GM19438 (cell line): ENCODE results near the gene TNKS2.
"Not testable (repeated sequence)": the region's sequence is repeated elsewhere in the genome, so short reads cannot be mapped to it uniquely, and the experiment has no call there.

Source experiments
- ATAC-seq: cut with Tn5 transposase; IDR thresholded peaks from one replicate; pipeline ENCODE4 v1.9.1; 2021; ENCODE audit warnings: low read depth; ENCODE audit not compliant: unreplicated experiment

TNKS2 gene

GRCh38 chr10:91788527-91788926, 9.7 kb upstream of the TNKS2 start:
- ATAC-seq, result no peak

GRCh38 chr10:91796331-91797047, 1.7 kb upstream of the TNKS2 start:
- ATAC-seq, result peak; percentile 43

DNA sequence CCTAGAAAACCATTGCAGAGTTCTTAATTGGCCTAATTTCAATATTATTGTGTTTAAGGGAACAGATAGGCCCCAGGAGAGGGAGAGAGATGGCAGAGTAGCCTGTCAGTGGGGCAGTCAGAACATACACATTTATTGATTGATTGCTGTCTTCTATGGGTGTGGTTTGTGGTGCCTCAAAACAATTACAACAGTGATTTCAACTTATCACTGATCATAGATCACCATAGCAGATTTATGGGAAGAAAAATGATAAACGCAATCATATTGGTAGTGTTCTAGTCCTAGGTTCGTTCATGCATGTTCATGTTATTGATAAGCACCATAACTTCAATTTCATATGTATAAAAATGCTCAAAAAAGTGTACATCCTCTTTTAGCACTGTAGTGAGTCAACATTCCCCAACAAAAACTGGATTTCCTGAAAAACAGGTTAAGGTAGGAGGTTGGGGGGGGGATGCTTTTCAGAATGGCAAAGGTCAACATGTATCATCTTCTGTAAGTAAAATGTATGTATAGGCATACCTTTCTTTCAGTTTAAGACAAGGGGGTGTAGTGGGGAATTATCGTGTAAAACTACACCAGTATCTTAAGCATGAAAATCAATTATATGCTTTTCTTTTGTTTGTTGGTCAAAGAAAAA, 1.1 kb upstream of the TNKS2 start:
- no peak for ATAC-seq

DNA sequence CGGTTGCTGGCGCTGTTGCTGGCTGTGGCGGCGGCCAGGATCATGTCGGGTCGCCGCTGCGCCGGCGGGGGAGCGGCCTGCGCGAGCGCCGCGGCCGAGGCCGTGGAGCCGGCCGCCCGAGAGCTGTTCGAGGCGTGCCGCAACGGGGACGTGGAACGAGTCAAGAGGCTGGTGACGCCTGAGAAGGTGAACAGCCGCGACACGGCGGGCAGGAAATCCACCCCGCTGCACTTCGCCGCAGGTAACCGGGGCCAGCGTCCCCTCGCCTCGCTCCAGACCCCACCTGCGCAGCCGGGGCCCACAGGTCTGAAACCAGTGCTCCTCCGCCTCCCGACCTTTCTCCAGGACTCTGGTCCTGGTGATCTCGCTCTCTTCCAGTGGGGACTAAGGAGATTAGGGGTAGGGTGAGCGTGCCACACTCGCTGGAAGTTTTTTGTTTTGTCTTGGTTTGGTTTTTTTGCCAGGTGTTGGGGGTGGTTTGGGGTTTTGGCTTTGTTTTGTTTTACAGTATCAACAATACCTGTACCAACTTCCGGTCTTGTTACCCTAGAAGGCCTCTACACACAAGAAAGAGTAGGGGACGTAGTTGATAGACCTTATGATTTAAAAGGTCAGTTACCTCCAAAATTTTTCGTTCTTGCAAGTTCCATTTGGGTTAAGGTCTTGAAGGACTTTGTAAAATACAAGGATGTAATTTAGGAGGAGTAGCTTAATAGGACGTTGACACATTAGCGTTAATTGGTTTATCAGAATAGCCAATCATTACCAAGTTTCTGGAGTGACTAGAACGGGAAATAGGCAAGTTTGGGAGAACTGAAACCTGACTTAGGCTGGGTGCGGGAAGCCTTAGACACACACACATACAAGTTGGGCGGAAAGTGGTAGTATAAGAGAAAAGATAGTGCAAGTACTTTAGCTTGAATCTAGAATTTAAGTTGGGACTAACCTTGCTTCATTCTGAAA, 704 bp downstream of the TNKS2 start:
- ATAC-seq, result peak; percentile 43

DNA sequence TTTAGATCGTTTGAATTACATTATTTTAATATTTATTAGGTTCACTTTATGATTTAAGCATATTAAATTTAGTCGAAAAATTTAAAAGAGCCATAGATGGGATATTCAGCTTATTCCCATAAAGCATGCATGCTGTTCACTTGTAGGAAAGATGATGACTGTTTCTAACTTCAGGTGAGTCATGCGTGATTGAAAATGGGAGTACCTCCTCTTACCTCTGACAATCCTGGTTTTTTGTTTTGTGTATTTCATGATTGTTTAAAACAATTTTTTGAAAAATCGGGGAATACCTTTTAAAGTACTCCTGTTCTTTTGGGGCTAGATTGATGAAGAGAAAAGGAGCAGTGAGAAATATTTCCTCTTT, 1.4 kb downstream of the TNKS2 start:
- ATAC-seq, result no peak

DNA sequence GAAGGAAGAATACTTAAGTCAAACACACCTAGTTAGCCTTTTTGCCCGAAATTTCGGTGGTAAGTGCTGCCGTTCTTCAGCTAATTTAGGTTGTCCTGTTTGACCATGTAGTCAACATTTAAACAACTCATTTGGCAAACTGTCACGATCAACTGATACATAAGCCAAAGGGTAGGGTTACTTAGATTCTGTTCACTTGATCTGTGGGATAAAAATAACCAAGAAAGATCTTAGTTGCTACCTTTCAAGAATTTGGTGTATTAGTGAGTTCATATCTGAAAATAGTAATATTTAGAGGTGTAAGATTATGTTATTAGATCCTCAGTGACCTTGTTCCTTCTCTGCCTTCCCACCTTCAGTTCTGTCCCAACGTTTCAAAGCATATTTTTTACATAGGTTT, 2.0 kb downstream of the TNKS2 start:
- no peak for ATAC-seq

GRCh38 chr10:91800756-91801155, 2.5 kb downstream of the TNKS2 start:
- ATAC-seq, result no peak

GRCh38 chr10:91803386-91804125, 5.3 kb downstream of the TNKS2 start:
- no peak for ATAC-seq

GRCh38 chr10:91804126-91804510, 5.9 kb downstream of the TNKS2 start:
- ATAC-seq, result no peak

- no peak for ATAC-seq
These were observed 7.0 kb downstream of the TNKS2 start for GRCh38 chr10:91805110-91805838.

DNA sequence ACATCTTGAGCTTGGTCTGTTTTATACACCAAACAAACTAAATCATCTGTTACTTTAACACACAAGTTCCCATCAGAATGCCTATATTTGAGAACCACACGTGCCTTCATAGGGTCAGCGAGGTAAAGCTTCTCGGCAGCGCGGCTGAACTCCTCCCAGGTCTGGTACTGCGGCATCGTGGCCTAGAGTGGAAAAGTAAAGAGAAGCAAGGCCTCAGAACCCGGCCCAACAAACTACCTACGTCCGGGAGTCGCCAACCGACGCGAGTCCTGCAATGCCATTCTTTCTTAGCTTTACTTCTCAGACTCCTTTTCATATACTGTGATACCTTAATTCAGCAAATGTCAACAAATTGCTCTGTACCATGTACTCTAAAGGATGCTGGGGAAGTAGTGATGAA, 9.0 kb downstream of the TNKS2 start:
- ATAC-seq, result not testable (repeated sequence)

DNA sequence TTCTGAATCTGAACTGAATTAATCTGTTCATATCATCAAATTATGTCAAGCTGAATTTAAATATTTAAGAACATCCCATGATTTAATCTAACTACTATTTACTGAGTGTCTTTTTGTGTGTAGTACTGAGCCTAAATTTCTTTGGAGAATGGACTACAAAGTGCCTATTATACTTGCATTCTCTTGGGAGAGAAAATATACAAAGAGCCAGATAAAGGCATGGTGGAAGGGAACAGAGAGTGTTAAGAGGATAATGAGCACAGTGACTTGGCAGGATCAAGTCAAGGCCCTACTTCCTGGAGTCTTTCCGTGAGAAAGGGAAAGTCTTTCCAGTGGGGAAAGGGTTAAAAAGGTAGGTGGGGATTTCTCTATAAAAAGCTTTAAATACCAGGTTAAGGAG, 15.0 kb downstream of the TNKS2 start:
- no peak for ATAC-seq

DNA sequence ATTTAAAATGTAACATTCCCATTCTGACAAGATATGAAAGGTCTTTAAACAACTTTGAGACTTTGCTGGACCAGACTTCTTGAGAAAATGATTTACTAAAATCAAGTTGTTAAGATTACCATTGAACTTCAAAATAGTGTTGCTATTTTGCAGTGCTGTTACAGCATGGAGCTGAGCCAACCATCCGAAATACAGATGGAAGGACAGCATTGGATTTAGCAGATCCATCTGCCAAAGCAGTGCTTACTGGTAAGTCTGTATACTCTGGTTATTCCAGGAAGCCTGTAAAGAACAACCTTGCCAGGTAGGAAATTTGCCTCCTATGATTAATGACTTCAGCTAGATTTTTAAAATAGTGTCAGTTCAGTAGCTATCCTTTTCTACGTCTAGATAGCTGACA, 18.8 kb downstream of the TNKS2 start:
- no peak for ATAC-seq

GRCh38 chr10:91820144-91820543, 21.9 kb downstream of the TNKS2 start:
- ATAC-seq, result no peak

GRCh38 chr10:91824076-91824475, 25.9 kb downstream of the TNKS2 start:
- no peak for ATAC-seq

- no peak for ATAC-seq
These were observed 31.0 kb downstream of the TNKS2 start for GRCh38 chr10:91829268-91829667.

- no peak for ATAC-seq
These were observed 40.0 kb downstream of the TNKS2 start for GRCh38 chr10:91838199-91838598.

DNA sequence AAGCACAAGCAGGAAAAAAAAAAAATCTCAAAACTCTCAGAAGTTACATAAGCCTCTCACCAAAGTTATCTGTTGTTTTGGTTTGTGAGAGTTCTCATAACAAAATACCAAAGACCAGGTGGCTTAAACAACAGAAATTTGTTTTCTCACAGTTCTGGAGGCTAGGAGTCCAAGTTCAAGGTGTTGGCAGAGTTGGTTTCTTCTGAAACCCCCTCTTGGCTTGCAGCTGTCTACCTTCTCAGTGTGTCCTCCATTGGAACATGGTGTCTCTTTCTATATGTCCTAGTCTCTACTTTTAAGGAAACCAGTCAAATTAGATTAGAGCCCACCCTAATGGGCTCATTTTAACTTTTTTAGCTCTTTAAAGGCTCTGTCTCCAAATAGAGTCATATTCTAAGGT, 44.9 kb downstream of the TNKS2 start:
- ATAC-seq, result no peak

- no peak for ATAC-seq
These were observed 58.4 kb downstream of the TNKS2 start for GRCh38 chr10:91856637-91857036.

GRCh38 chr10:91860885-91861284, 62.7 kb downstream of the TNKS2 start:
- no peak for ATAC-seq
